Fibroblast of lung (primary cell): ENCODE data around the gene MLF2. TPM values are rescaled to one million over a fixed set of nuclear protein-coding genes. Genes with fewer than 3 reads are reported as not detected.

Experiments
- DNase-seq, 2 donors: peaks; one replicate each; pipeline versions ENCODE4 v3.0.0 to v3.0.0-alpha.2; 2010; ENCODE audit warnings: low read depth in 2 of 2
- H2AFZ ChIP-seq: 2 replicates; pipeline ENCODE4 v1.5.1; 2012; ENCODE audit warnings: low read length, control low read depth, inconsistent platforms
- H3K27ac ChIP-seq: 2 replicates; pipeline ENCODE4 v1.5.1; 2011; ENCODE audit warnings: low read length, control low read depth; ENCODE audit not compliant: insufficient read depth
- H3K27me3 ChIP-seq: 2 replicates; pipeline ENCODE4 v1.5.1; 2011; ENCODE audit warnings: mild to moderate bottlenecking, low read length; ENCODE audit not compliant: control insufficient read depth, insufficient read depth
- H3K36me3 ChIP-seq: 2 replicates; pipeline ENCODE4 v1.5.1; 2011; ENCODE audit warnings: low read length; ENCODE audit not compliant: control insufficient read depth, insufficient read depth
- H3K4me1 ChIP-seq: 2 replicates; pipeline ENCODE4 v1.5.1; 2011; ENCODE audit warnings: low read length; ENCODE audit not compliant: control insufficient read depth, insufficient read depth; ENCODE audit errors: extremely low read depth
- H3K4me2 ChIP-seq: 2 replicates; pipeline ENCODE4 v1.5.1; 2011; ENCODE audit warnings: low read length, control low read depth; ENCODE audit not compliant: insufficient read depth; ENCODE audit errors: extremely low read depth
- H3K4me3 ChIP-seq, 4 experiments: fragments of 200-600 bp in 1 of 4; sonication (generic) in 1 of 4; replicated peaks in 1 of 4; 2 replicates each; pipeline ENCODE4 v1.5.1; 2011 to 2016; ENCODE audit warnings: low read length in 4 of 4, low read depth in 3 of 4, mild to moderate bottlenecking in 3 of 4, control low read depth in 2 of 4, inconsistent platforms in 1 of 4, mixed read lengths in 1 of 4; ENCODE audit not compliant: insufficient read depth in 1 of 4; ENCODE audit errors: control extremely low read depth in 1 of 4
- H3K79me2 ChIP-seq: 2 replicates; pipeline ENCODE4 v1.5.1; 2012; ENCODE audit warnings: mild to moderate bottlenecking, low read length, inconsistent platforms; ENCODE audit not compliant: control insufficient read depth, insufficient read depth
- H3K9ac ChIP-seq: 2 replicates; pipeline ENCODE4 v1.5.1; 2011; ENCODE audit warnings: mild to moderate bottlenecking, low read length, control low read depth; ENCODE audit not compliant: insufficient read depth
- H3K9me3 ChIP-seq: 2 replicates; pipeline ENCODE4 v1.5.1; 2012; ENCODE audit warnings: low read depth, low read length; ENCODE audit not compliant: control insufficient read depth, insufficient read depth
- H4K20me1 ChIP-seq: 2 replicates; pipeline ENCODE4 v1.5.1; 2011; ENCODE audit warnings: low read length; ENCODE audit not compliant: control insufficient read depth, insufficient read depth; ENCODE audit errors: extremely low read depth
- EZH2 ChIP-seq: IDR thresholded peaks from 2 replicates; pipeline ENCODE4 v1.5.1; 2012; ENCODE audit warnings: low read length, control low read depth, mild to moderate bottlenecking; ENCODE audit errors: missing control alignments
- polyA plus RNA-seq, 2 donors: library from polyadenylated mRNA; depleted of rRNA in 1 of 2; stranded (reverse) in 1 of 2; unstranded in 1 of 2; fragments of >200 nt; gene quantifications; 2 replicates each; pipeline ENCODE4 v1.2.1, GENCODE V29; 2011 to 2012; ENCODE audit warnings: missing spikeins in 1 of 2
- total RNA-seq: library from RNA; depleted of rRNA; stranded (reverse); fragments of >200 nt; gene quantifications from 2 replicates; pipeline ENCODE4 v1.2.1, GENCODE V29; 2014
- TF ChIP-seq, protein P1 (sequence below), 2 donors: IDR thresholded peaks in 1 of 2; conservative IDR thresholded peaks in 1 of 2; 1 replicate in 1 of 2; 2 replicates in 1 of 2; pipeline ENCODE4 v1.5.1; 2011 to 2012; ENCODE audit warnings: low read length in 2 of 2, control low read depth in 1 of 2, inconsistent platforms in 1 of 2, low read depth in 1 of 2, mild to moderate bottlenecking in 1 of 2

Gene MLF2
- total and polyA plus RNA-seq, 2 donors (not counting 1 experiment from before 2014, with no cell fraction given): 106 to 289 TPM

GRCh38 chr12:6787309-6787708 is 34.4 kb upstream of the MLF2 start:
- Histone ChIP-seq H3K4me1 (no peaks in the 10 kb centered on the region), H3K27me3 (no peaks in the 10 kb centered on the region), H3K4me3 (no peak overlapping the region), H3K9me3 (no peaks in the 10 kb centered on the region), H4K20me1 (no peaks in the 10 kb centered on the region), H3K4me2 (no peak overlapping the region), H3K36me3 (no peaks in the 10 kb centered on the region), H3K27ac (no peak overlapping the region), H3K79me2 (peaks cover 21% of the 10 kb centered on the region), H3K9ac (no peak overlapping the region), H2AFZ (no peak overlapping the region)
- DNase-seq: no peak
- no peak for TF ChIP-seq EZH2
- TF ChIP-seq, protein P1, sequence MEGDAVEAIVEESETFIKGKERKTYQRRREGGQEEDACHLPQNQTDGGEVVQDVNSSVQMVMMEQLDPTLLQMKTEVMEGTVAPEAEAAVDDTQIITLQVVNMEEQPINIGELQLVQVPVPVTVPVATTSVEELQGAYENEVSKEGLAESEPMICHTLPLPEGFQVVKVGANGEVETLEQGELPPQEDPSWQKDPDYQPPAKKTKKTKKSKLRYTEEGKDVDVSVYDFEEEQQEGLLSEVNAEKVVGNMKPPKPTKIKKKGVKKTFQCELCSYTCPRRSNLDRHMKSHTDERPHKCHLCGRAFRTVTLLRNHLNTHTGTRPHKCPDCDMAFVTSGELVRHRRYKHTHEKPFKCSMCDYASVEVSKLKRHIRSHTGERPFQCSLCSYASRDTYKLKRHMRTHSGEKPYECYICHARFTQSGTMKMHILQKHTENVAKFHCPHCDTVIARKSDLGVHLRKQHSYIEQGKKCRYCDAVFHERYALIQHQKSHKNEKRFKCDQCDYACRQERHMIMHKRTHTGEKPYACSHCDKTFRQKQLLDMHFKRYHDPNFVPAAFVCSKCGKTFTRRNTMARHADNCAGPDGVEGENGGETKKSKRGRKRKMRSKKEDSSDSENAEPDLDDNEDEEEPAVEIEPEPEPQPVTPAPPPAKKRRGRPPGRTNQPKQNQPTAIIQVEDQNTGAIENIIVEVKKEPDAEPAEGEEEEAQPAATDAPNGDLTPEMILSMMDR (conservative IDR thresholded peaks at IDR 0.05 in 1 of 2, IDR thresholded peaks at IDR 0.05 in 1 of 2; ENCODE audit: low read depth in 1 of 2, low read length in 2 of 2): no peak

- no peak for TF ChIP-seq EZH2
- TF ChIP-seq, protein P1 (conservative IDR thresholded peaks at IDR 0.05 in 1 of 2, IDR thresholded peaks at IDR 0.05 in 1 of 2; ENCODE audit: low read depth in 1 of 2, low read length in 2 of 2): no peak
- Histone ChIP-seq H3K9me3 (no peaks in the 10 kb centered on the region), H3K9ac (no peak overlapping the region), H4K20me1 (no peaks in the 10 kb centered on the region), H3K4me3 (no peak overlapping the region), H3K36me3 (no peaks in the 10 kb centered on the region), H2AFZ (no peak overlapping the region), H3K4me1 (no peaks in the 10 kb centered on the region), H3K4me2 (no peak overlapping the region), H3K27ac (no peak overlapping the region), H3K27me3 (no peaks in the 10 kb centered on the region), H3K79me2 (peaks cover 14% of the 10 kb centered on the region)
- DNase-seq: no peak
These were observed 33.6 kb upstream of the MLF2 start for GRCh38 chr12:6786416-6787094.

GRCh38 chr12:6784761-6785160 is 31.8 kb upstream of the MLF2 start:
- H3K4me2 ChIP-seq: no peak overlapping the region
- no peaks in the 10 kb centered on the region for H3K9me3 ChIP-seq
- TF ChIP-seq, protein P1 (conservative IDR thresholded peaks at IDR 0.05 in 1 of 2, IDR thresholded peaks at IDR 0.05 in 1 of 2; ENCODE audit: low read depth in 1 of 2, low read length in 2 of 2): no peak
- TF ChIP-seq EZH2: no peak
- H3K9ac ChIP-seq: no peak overlapping the region
- H3K27ac ChIP-seq: no peak overlapping the region
- no peak overlapping the region for H3K4me3 ChIP-seq
- H4K20me1 ChIP-seq: no peaks in the 10 kb centered on the region
- no peaks in the 10 kb centered on the region for H3K27me3 ChIP-seq
- no peaks in the 10 kb centered on the region for H3K4me1 ChIP-seq
- DNase-seq: no peak
- H3K79me2 ChIP-seq: peaks cover 4% of the 10 kb centered on the region
- H3K36me3 ChIP-seq: no peaks in the 10 kb centered on the region
- H2AFZ ChIP-seq: no peak overlapping the region
